GM12892 (cell line): ENCODE data around the gene LFNG.

Experiments
- POLR2A ChIP-seq: IDR thresholded peaks from 2 replicates; pipeline ENCODE4 v1.6.1; 2011; ENCODE audit warnings: low read depth, low read length, control low read depth
- TAF1 ChIP-seq: IDR thresholded peaks from 2 replicates; pipeline ENCODE4 v1.6.1; 2011; ENCODE audit warnings: low read depth, mild to moderate bottlenecking, control low read depth, low read length, borderline replicate concordance

DNA sequence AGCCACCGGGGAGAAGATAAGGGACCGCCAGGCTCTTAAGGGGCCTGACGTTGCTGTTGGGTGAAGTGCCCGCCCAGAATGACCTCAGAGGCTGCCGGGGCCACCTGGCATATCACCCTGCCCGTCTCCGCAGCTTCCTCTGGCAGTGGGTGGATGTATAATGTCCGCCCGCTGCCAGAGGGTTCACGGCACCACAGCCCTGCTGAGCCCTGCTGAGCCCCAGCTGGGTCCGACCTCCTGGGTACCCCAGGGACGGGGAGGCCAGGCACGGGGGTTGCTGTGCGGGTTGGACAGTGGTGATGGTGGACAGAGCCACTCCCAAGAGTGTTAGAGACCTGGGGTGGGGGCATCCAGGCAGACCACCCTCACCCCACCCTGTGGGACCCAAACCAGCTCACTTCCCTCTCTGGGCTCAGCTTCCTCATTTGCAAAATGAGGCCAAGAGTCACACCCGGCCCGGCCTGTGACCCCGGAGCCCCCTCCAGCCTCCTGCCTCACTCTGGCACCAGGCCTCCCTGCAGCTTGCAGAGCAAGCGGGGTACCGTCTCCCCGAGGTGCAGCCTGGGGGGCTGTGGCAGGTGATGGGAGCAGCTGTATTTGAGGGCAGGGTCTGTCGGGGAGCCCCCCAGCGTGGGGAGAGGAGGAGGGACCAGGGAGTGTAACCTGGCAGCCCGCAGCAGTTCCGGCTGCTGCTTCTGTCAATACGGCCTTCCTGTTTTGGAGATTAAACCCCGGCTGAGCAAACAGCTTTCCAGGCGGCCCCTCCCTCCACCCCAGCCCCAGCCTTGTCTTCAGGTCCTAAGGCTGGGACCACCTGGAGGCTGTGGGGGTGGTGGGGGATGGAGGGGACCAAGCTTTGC is 8.4 kb upstream of the LFNG start:
- TF ChIP-seq POLR2A (no peak), TAF1 (no peak)
